ENCODE measurements around the gene GCN1.

- TF ChIP-seq POLR2A (IDR thresholded peaks at IDR 0.05; ENCODE audit: low read length) (no peak), CTCF (IDR thresholded peaks at IDR 0.05) (no peak), MYC (IDR thresholded peaks at IDR 0.05; ENCODE audit: borderline replicate concordance, low read length) (no peak), REST (IDR thresholded peaks at IDR 0.05) (no peak), ESRRA (IDR thresholded peaks at IDR 0.05; ENCODE audit: borderline replicate concordance, low read length) (no peak), CEBPB (IDR thresholded peaks at IDR 0.05) (no peak), SMC3 (IDR thresholded peaks at IDR 0.05) (no peak)
Measured at GRCh38 chr12:120206228-120206627, 11.7 kb upstream of the GCN1 start.
